Jurkat, Clone E6-1 (cell line): ENCODE results near the gene GMPR.
A peak's percentile ranks its signal among the peaks of the same experiment; 100 is the strongest.

Experiments
- DNase-seq: peaks from one replicate; pipeline ENCODE4 v3.0.0-alpha.2; 2011; ENCODE audit warnings: low read depth, low spot score
- H3K4me3 ChIP-seq: 2 replicates; pipeline ENCODE4 v1.5.1; 2011; ENCODE audit warnings: mild to moderate bottlenecking, low read length, control low read depth, moderate library complexity

Gene GMPR

GRCh38 chr6:16288163-16288562, 49.8 kb downstream of the GMPR start:
- H3K4me3 ChIP-seq: no peak overlapping the region
- DNase-seq: no peak

- DNase-seq: no peak
- H3K4me3 ChIP-seq: no peak overlapping the region
These were observed 53.4 kb downstream of the GMPR start for GRCh38 chr6:16291739-16292138.

- no peak for DNase-seq
- no peak overlapping the region for H3K4me3 ChIP-seq
These were observed 54.0 kb downstream of the GMPR start for GRCh38 chr6:16292432-16292831.

DNA sequence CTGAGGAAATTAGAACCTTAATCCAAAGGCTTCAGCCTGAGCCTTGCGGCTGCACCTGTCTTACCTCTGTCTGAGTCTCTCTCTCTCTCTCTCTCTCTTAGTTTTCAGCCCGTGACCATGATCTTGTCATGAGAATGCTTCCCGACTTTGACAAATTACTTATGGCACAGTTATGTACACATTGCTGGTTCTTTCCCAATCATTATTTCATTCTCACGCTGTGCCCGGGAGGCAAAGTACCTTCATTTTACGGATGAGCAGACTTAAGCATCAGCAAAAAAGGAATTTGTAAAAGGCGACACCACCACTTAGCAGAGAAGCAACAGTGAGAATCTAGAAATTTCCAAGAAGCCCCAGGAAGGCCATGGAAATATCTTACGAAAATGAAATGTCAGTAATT, 54.6 kb downstream of the GMPR start:
- no peak overlapping the region for H3K4me3 ChIP-seq
- no peak for DNase-seq

DNA sequence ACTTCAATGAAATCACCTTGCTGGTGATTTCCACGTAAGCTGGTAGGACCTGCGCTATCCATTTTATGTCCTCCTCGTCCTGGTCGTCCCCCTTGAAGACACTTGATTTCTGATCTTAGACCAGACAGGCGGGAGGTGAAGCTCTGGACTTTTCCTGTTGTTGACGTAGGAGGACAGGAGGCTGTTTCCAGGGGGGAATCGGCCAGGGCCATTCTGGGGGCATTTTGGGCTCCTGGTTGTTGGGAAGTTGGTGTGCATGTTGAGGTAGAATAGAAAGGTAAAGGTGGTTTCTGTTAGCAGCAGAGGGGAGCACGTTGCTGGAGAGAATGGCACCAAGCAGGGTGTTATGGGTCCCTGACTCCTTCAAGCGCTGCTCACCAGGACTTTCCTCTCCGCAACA, 56.0 kb downstream of the GMPR start:
- DNase-seq: no peak
- no peak overlapping the region for H3K4me3 ChIP-seq

GRCh38 chr6:16295060-16295459, 56.7 kb downstream of the GMPR start:
- H3K4me3 ChIP-seq: no peak overlapping the region
- no peak for DNase-seq

DNA sequence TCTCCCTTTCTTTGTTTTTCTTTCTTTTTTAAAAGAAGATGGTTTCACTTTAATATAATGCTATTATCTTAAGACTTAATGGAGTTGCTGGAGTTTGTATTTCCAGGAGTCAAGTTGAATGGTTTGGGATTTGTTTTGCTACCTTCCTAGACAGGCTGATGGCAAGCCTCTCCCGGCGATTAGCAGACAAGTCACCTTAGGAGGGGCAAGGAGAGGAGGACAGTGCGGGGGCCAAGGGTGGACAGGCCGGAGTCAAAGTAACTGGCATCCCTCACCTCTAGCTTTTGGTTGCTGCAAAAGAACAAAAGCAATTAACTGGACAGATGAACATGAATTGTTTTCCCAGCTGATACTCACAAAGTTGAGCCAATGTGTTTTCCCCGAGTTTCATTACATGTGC, 57.1 kb downstream of the GMPR start:
- H3K4me3 ChIP-seq: no peak overlapping the region
- DNase-seq: no peak

DNA sequence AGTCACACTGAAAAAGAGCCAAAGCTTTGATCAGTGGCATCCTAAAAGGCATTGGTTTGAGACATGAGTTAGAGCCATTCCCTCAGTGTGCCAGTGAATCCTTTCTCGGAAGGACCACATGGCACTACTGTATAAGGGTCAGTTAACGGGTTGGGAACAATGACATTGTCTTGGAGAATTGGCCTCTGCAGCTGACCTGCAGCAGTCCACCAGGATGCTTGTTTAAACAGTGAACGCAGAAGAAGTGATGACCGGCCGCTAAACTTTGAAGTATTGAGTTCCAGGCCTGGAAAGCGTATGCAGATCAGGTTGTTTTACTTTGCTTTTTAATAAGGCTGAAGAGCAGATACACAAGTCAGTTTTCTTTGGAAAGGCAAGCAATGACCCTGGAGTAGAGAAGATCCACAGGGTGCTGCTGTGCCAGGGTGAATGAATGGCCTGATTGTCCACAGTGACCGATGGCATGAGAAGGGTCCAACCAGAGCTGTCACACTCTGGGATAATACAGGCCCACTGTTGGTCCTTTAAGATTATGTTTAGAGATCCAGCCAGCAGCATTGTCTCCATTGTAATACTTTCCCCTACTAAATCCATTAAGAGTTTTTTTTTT, 57.8 kb downstream of the GMPR start:
- H3K4me3 ChIP-seq: no peak overlapping the region
- no peak for DNase-seq

DNA sequence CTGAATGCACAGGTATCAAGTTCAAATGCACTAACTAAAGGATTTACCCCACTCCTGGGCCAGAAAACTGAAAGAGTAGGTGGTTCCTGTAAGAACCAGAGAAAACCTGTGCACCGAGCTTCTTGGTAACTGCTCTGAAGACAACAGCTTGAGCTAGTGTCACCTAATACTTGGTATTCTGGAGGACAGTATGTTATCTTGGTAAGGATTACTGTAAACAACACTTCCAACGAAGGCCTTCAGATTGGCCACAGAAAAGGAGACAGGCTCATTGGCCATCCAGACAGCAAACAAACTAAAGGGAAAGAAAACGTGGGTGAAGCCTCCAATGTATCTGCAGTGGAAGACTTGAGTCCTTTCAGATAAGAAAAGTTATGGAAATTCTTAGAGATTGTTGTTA, 61.5 kb downstream of the GMPR start:
- no peak for DNase-seq

DNA sequence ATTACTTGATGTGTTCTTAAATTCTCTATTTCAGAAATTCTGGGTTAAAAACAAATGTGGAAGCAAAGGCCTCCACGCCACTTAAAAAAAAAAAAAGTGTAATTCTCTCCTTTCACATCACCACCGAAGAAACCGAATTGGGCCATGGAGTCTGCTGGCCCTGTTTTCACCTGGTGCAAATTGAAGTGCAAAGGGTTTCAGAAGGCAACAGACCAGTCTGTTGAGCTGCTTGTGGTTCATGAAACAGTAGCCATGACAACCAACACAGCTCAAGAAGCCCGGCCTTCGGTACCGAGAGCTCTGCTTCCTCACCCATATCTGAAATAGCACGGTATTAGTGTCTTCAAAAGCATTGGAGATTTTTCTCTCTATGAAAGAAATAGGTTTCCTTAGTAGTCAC, 63.1 kb downstream of the GMPR start:
- no peak for DNase-seq
- H3K4me3 ChIP-seq: no peak overlapping the region

More for the DNA sequence above, 61.5 kb downstream of the GMPR start:
- no peak overlapping the region for H3K4me3 ChIP-seq

- DNase-seq: no peak
- no peak overlapping the region for H3K4me3 ChIP-seq
These were observed 64.5 kb downstream of the GMPR start for GRCh38 chr6:16302721-16303552.

DNA sequence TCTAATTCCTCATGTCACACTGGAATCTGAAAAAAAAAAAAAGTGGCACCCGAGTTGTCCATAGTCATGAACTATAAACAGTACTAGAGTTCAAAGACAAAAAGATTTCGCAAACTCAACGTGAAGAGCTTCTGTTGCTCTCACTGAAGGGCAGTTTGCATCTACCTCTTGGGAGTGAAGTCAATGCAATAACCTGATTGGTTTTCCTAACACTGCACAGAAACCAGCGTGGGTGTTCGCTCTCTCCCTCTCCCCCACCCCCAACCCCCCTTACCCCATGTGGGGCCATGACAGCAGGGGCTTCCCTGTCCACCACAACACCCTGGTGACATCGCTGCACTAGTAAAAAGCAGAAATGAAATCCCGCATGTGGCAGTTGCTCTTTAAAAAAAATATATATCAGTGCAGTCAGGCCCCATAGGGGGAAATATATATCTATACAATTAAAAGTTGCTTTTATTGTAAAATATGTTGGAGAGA, 66.9 kb downstream of the GMPR start:
- DNase-seq: no peak
- no peak overlapping the region for H3K4me3 ChIP-seq

DNA sequence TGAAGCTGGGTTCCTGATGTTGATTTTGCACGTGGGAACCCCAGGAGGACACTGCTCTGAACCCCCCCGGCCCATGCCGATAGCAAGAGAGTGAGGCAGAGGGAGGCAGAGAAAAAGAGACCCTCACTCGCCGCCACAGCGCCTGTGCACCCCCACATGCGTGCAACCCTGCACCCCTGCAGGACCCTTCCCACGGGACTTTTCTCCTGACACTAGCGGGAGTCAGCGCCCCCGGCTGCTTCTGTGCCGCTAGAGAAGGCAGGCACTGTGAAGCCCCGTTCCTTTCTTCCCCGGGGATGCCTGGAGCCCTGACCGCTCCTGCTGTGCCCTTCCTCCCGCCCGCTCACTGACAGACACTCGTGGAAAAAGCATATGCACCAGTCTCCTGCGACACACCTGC, 67.4 kb downstream of the GMPR start:
- DNase-seq: no peak
- H3K4me3 ChIP-seq: no peak overlapping the region

- DNase-seq: no peak
These were observed 67.9 kb downstream of the GMPR start for GRCh38 chr6:16306334-16306733.

GRCh38 chr6:16311763-16312162, 73.4 kb downstream of the GMPR start:
- DNase-seq: peak; percentile 63
- no peak overlapping the region for H3K4me3 ChIP-seq

More at GRCh38 chr6:16306334-16306733, 67.9 kb downstream of the GMPR start:
- no peak overlapping the region for H3K4me3 ChIP-seq

- no peak overlapping the region for H3K4me3 ChIP-seq
- DNase-seq: no peak
These were observed 75.3 kb downstream of the GMPR start for GRCh38 chr6:16313732-16314131.

DNA sequence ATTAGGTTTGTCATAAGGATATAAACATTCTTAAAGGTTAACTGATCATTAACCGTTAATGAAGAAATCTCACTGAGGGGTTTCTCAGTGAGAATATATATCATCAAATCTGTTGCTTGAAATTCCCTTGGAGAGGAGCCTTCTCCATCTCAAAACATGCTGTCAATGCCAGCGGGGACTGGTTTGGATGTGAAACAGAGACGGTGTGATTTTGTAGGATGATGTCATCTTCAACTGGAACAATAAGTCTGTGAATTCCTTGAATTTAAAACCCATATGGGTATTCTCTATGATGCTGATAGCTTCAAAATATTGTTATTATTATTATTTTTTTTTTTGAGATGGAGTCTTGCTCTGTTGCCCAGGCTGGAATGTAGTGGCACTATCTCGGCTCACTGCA, 75.9 kb downstream of the GMPR start:
- DNase-seq: no peak
- no peak overlapping the region for H3K4me3 ChIP-seq

- peak; percentile 48 for DNase-seq
- H3K4me3 ChIP-seq: no peak overlapping the region
These were observed 78.4 kb downstream of the GMPR start for GRCh38 chr6:16316741-16317251.

DNA sequence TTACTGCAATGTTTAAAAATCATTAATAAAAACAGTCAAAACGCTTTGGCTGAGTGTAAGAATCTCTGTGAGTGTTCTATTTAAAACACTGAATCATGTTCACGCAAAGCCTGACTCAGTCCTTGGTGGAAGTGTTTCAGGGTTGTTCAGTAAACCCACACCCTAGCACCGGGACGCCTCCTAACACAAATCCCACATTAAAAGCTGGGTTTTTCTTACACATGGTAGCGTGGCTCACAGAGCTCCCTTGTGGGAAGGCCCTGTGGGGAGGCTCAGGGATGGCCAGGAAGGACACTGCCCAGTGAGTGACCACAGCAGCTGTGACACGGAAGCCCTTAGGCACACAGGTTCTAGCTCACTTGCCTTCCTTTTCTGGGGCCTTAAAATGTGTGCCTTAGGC, 80.2 kb downstream of the GMPR start:
- DNase-seq: peak; percentile 19
- no peak overlapping the region for H3K4me3 ChIP-seq

- DNase-seq: no peak
- no peak overlapping the region for H3K4me3 ChIP-seq
These were observed 80.8 kb downstream of the GMPR start for GRCh38 chr6:16318953-16319720.
